Neural cell (in vitro differentiated cells): ENCODE measurements around the gene SPON1.

Source experiments
- EP300 ChIP-seq: fragments of 450-650 bp; conservative IDR thresholded peaks from 2 replicates; pipeline ENCODE4 v1.6.1; 2014; ENCODE audit warnings: antibody characterized with exemption, mild to moderate bottlenecking, moderate library complexity; ENCODE audit not compliant: poor library complexity, severe bottlenecking
- EZH2 ChIP-seq: fragments of 200-600, 300-800 bp; shearing (Covaris generic), sonication (generic); IDR thresholded peaks from 2 replicates; pipeline ENCODE4 v1.6.1; 2014; ENCODE audit warnings: antibody characterized with exemption, low read length, borderline replicate concordance, mild to moderate bottlenecking; ENCODE audit not compliant: insufficient read depth, poor library complexity, severe bottlenecking
- MXI1 ChIP-seq: fragments of 450-650 bp; conservative IDR thresholded peaks from 2 replicates; pipeline ENCODE4 v1.6.1; 2014; ENCODE audit warnings: antibody characterized with exemption, mild to moderate bottlenecking; ENCODE audit not compliant: poor library complexity, severe bottlenecking
- POLR2AphosphoS5 ChIP-seq: IDR thresholded peaks from 2 replicates; pipeline ENCODE4 v1.6.1; 2012
- REST ChIP-seq: IDR thresholded peaks from 2 replicates; pipeline ENCODE4 v1.6.1; 2012; ENCODE audit warnings: borderline replicate concordance
- TF ChIP-seq, protein P1 (sequence below): fragments of 450-650 bp; IDR thresholded peaks from 2 replicates; pipeline ENCODE4 v1.5.1; 2014; ENCODE audit warnings: antibody characterized with exemption, mild to moderate bottlenecking, moderate library complexity; ENCODE audit not compliant: poor library complexity, severe bottlenecking

DNA sequence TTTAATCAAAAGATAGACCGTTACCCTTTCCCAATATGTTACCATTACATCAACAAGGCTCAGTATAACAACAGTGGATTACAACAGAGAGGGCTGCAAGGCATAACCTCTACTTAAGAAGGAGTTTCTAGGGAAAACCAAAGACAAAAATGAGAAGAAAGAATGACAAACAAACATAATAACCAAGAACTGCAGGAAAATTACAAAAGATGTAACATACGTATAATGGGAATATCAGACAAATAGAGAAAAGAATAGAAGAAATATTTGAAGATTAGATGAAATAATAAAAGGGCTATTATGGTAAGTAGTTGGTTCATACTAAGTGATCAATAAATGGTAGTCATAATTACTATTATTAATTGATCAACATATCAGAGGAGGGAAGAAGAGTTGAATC is 39.1 kb downstream of the SPON1 start:
- TF ChIP-seq, protein P1, sequence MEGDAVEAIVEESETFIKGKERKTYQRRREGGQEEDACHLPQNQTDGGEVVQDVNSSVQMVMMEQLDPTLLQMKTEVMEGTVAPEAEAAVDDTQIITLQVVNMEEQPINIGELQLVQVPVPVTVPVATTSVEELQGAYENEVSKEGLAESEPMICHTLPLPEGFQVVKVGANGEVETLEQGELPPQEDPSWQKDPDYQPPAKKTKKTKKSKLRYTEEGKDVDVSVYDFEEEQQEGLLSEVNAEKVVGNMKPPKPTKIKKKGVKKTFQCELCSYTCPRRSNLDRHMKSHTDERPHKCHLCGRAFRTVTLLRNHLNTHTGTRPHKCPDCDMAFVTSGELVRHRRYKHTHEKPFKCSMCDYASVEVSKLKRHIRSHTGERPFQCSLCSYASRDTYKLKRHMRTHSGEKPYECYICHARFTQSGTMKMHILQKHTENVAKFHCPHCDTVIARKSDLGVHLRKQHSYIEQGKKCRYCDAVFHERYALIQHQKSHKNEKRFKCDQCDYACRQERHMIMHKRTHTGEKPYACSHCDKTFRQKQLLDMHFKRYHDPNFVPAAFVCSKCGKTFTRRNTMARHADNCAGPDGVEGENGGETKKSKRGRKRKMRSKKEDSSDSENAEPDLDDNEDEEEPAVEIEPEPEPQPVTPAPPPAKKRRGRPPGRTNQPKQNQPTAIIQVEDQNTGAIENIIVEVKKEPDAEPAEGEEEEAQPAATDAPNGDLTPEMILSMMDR: no peak
- TF ChIP-seq POLR2AphosphoS5 (no peak), EZH2 (no peak), EP300 (no peak), REST (no peak), MXI1 (no peak)
